ENCODE measurements around the gene MTFMT.

- TF ChIP-seq CTCF (IDR thresholded peaks at IDR 0.05) = no peak
- TF ChIP-seq POLR2A (IDR thresholded peaks at IDR 0.05) = no peak
Observed at GRCh38 chr15:65067645-65068402, 38.4 kb upstream of the MTFMT start, which contains the start of gene RASL12.
